Measurements from ENCODE around the gene CDC45. TPM values are rescaled to one million over a fixed set of nuclear protein-coding genes. Genes with fewer than 3 reads are reported as not detected.
"Not testable (repeated sequence)": the region's sequence is repeated elsewhere in the genome, so short reads cannot be mapped to it uniquely, and the experiment has no call there.

The CDC45 gene, protein sequence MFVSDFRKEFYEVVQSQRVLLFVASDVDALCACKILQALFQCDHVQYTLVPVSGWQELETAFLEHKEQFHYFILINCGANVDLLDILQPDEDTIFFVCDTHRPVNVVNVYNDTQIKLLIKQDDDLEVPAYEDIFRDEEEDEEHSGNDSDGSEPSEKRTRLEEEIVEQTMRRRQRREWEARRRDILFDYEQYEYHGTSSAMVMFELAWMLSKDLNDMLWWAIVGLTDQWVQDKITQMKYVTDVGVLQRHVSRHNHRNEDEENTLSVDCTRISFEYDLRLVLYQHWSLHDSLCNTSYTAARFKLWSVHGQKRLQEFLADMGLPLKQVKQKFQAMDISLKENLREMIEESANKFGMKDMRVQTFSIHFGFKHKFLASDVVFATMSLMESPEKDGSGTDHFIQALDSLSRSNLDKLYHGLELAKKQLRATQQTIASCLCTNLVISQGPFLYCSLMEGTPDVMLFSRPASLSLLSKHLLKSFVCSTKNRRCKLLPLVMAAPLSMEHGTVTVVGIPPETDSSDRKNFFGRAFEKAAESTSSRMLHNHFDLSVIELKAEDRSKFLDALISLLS
- 8.9 TPM for total RNA-seq

DNA sequence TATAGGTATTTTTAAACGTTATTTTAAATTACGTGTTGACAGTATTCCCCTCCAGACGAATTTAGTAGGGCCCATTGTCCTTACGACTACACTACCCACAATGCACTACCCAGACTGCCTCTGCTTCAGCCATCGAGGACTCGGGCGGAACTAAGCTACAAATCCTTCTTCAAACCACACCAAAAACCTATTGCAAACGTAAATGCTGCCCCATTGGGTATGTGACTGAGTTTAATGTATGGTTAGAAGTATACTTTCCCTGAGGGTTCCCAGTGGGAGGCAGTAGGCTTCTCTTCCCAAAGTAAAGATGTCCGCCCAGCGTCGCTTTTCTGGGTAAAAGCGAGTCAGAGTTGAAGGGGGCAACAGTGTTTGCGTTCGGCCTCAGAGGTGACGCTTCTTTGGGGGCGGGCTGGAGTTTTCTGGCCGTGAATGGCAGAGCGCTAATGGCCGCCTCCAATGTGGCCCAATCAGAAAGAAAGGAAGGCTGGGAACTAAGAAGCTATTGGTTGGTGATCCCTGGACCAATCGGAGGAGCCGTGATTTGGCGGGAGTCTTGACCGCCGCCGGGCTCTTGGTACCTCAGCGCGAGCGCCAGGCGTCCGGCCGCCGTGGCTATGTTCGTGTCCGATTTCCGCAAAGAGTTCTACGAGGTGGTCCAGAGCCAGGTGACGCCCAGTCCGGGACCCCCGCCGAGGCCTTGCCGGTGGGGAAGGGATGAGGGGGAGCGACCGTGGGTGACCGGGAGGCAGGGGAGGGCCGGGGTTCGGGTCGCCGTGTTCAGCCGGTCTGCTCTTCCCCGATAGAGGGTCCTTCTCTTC lies at the start of gene CDC45:
Gene CDC45 (plus strand): TSS at position 566 of the 818 bp plus-strand sequence. CDS start 49 bp downstream, at position 615.
- DNase-seq (ENCODE audit: low read depth in 2 of 3, low spot score in 2 of 3) = peak; percentile 84 to 99 (median 98)

GRCh38 chr22:19429950-19430889 lies 49.5 kb upstream of the CDC45 start:
- peak in 2 of 3 donors; percentile 17 to 34 for DNase-seq (ENCODE audit: low read depth in 2 of 3, low spot score in 2 of 3)

- peak in 1 of 3 donors; percentile 23 for DNase-seq (ENCODE audit: low read depth in 2 of 3, low spot score in 2 of 3)
These were observed 48.7 kb upstream of the CDC45 start for GRCh38 chr22:19430890-19431541.

DNA sequence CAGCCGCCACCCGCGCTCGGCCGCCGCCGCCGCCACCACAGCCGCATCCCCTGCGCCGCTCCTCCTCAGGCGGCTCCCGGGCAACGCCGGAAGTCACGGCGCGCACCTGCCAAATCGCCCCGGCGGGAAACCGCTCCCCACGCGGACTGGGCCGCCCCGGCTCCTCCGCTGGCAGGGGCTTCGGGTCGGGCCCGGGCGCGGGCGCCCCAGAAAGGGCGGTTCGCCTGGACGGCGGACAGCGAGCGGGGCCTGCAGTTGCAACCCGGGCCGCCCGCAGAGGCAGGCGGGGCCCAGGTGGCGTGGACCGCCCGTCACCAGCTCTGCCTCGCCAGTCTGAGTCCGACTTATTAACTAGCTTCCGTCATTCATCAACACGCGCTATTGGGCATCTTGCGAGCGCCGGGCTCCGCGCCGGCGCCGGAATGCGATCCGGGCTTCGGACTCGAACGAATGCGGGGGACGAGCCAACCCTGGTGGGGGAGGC lies 48.0 kb upstream of the CDC45 start, which contains the start of gene HIRA:
Gene HIRA (minus strand): TSS at position 85 of the 484 bp plus-strand sequence. CDS start 257 bp downstream, outside the sequence.
- DNase-seq (ENCODE audit: low read depth in 2 of 3, low spot score in 2 of 3) = peak; percentile 75 to 80 (median 77)

DNA sequence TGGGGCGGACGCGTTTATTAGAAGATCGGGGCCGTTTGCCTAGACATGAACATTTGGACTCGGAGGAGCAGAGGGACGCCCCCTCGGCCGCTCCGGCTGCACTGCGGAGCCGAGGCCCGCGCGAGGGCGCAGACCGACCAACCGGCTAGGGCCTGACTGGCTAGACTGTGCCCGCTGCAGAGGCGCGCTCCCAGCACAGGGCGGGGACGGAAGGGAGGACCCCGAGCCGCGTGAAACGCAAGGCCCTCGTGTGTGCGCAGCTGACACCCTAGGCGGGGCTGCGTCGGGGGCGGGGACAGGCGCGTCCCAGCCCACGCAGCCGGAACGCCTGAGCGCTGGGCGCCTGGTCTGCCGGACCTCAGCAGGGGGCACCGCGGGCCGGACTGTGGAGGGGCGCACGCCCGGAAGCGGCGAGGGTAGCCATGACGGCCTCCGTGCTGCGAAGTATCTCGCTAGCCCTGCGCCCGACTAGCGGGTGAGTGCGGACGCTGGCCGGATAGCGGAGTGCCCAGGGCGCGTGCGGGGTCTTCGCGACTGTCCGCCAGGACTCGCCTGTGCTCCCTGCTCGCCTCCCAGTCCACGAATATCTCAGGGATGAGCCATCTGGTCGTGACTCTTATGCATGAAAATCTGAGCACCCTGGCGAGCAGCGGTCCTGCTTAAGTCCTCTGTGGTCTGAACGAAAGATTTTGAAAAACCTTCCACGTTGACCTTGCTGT lies 47.4 kb upstream of the CDC45 start, which contains the start of gene MRPL40:
Gene MRPL40 (plus strand): TSS at position 413 of the 719 bp plus-strand sequence. CDS start 10 bp downstream, at position 423.
- peak; percentile 63 to 90 (median 89) for DNase-seq (ENCODE audit: low read depth in 2 of 3, low spot score in 2 of 3)

GRCh38 chr22:19434401-19434800 lies 45.3 kb upstream of the CDC45 start:
- no peak for DNase-seq (ENCODE audit: low read depth in 2 of 3, low spot score in 2 of 3)

GRCh38 chr22:19434829-19435580 lies 44.7 kb upstream of the CDC45 start:
- DNase-seq (ENCODE audit: low read depth in 2 of 3, low spot score in 2 of 3) = no peak

DNA sequence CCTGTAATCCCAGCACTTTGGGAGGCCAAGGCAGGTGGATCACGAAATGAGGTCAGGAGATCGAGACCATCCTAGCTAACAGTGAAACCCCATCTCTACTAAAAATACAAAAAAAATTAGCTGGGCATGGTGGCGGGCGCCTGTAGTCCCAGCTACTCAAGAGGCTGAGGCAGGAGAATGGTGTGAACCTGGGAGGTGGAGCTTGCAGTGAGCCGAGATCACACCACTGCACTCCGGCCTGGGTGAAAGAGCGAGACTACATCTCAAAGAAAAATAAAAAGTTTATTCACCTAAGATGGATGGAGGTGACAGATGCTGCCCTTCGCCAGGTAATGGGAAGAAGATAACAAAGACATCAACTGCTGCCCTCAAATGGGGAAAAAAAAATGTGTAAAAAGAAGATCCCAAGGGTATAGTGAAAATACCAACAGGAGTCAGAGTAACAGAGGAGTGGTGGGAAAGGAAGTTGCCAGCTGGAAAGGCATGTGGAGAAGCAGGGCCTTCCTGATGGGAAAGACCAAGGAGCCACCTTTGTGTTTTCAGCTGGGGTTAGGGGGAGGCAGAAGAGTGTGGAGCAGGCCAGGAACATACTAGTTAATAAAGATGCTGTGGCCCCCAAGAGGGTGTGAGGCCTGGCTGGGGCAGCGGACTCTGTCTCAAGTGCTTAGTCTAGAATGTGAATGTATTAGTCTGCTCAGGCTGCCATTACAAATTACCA lies 43.1 kb upstream of the CDC45 start:
- DNase-seq (ENCODE audit: low read depth in 2 of 3, low spot score in 2 of 3) = not testable (repeated sequence)

DNA sequence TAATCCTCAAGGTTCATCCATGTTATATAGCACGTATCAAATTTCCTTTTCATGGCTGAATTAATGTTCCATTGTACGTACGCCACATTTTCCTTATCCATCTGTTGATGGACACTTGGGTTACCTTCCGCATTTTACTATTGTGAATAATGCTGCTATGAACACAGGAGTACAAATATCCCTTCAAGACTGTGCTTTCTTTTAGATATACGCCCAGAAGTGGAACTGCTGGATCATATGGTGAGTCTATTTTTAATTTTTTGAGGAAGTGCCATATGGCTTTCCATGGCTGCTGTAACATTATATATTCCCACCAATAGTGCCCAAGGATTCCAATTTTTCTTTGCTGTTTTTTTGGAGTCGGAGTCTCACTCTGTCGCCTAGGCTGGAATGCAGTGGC lies 41.4 kb upstream of the CDC45 start:
- no peak for DNase-seq (ENCODE audit: low read depth in 2 of 3, low spot score in 2 of 3)

- DNase-seq (ENCODE audit: low read depth in 2 of 3, low spot score in 2 of 3) = no peak
These were observed 39.1 kb upstream of the CDC45 start for GRCh38 chr22:19440411-19441195.

- no peak for DNase-seq (ENCODE audit: low read depth in 2 of 3, low spot score in 2 of 3)
These were observed 37.6 kb upstream of the CDC45 start for GRCh38 chr22:19442166-19442565.

DNA sequence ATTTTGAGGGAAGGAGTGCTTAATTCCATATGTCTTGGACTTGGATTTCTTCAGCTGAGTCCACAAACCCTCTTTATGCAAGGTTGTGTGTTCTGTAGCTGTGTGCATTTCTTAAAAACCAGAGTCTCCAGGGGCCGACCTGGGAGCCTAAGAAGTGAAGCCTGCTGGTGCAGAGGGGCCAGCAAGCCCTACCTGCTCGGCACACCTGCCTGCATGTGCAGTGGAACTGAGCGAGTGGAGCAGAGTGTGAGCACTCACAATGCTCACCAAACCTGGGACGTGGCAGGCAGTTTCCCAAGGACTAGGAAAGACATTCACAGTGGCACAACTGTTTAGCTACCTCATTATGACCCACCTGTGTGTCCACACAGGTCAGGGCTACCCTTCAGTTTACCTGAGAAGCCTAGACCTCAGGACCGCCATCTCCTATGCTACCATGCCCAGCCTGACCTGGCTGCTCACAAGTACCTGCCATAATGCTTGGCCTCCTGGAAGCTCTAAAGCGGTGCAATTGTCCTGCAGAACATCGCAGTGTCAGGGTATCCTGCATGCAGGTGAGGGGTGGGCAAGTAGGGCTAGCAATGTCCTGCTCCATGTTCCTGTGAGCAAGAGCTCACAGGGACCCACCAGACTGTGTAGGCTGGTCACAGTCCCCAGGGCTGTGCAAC lies 36.0 kb upstream of the CDC45 start:
- no peak for DNase-seq (ENCODE audit: low read depth in 2 of 3, low spot score in 2 of 3)

- DNase-seq (ENCODE audit: low read depth in 2 of 3, low spot score in 2 of 3) = not testable (repeated sequence)
These were observed 34.3 kb upstream of the CDC45 start for GRCh38 chr22:19445279-19445982.

DNA sequence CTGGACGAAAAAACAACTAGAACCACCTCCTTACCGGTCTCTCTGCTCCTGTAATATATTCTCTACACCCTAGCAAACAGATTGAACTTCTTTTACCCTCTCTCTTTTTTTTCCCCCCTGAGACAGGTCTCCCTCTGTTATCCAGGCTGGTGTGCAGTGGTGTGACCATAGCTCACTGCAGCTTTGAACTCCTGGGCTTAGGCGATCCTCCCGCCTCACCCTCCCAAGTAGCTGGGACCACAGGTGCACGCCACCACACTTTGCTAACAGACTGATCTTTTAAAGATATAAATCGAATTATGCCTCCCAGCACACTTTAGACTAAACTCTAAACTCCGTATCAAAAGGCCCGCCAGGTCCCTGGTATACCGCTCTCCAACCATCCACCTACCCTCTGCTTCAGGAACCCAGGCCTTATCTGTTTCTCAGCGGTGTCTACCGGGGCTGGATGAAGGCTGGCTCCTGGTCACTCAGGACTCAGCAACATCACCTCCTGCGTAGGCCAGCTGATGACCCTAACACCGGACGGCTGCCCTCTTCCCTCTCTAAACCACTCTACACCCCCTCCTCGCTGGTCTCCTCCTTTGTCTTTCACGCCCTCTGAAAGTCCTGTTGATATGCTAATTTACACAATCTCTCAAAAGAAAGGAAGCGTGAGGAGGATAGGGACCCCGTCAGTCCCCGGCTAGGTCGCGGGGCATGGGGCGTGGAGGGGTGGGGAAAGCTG lies 33.0 kb upstream of the CDC45 start:
- no peak for DNase-seq (ENCODE audit: low read depth in 2 of 3, low spot score in 2 of 3)
